B cell (primary cell): ENCODE measurements around the gene GNA14. TPM values are rescaled to one million over a fixed set of nuclear protein-coding genes. Genes with fewer than 3 reads are reported as not detected.

Experiments
- ATAC-seq: fragments of 200-7000 bp; cut with Tn5 transposase; one replicate; pipeline ENCODE4 v1.10.0; 2021; ENCODE audit warnings: low read depth, mild to moderate bottlenecking, moderate number of reproducible peaks, moderate library complexity
- CTCF ChIA-PET: fragments of 350-600 bp; sonication (Branson Sonifier 250); formaldehyde crosslinking; loops from one replicate; lab custom pipeline; 2021; ENCODE audit warnings: antibody characterized with exemption, inconsistent platforms; lab: Charles Lee
- POLR2A ChIA-PET: fragments of 350-600 bp; sonication (Branson Sonifier 250); formaldehyde crosslinking; loops from one replicate; lab custom pipeline; 2021; ENCODE audit warnings: antibody characterized with exemption; lab: Charles Lee
- DNase-seq: peaks from one replicate; pipeline ENCODE4 v3.0.0; 2013
- H2AFZ ChIP-seq: 2 replicates; pipeline ENCODE4 v1.6.1; 2012; ENCODE audit warnings: mild to moderate bottlenecking, low read depth, low read length; ENCODE audit not compliant: insufficient read depth, poor library complexity, severe bottlenecking
- H3K27ac ChIP-seq, 2 donors: 1 replicate in 1 of 2; 2 replicates in 1 of 2; pipeline ENCODE4 v1.5.1; 2012 to 2013; ENCODE audit warnings: low read length in 2 of 2, mild to moderate bottlenecking in 2 of 2, moderate library complexity in 1 of 2
- H3K27me3 ChIP-seq, 4 experiments: fragments of 200-600 bp in 1 of 4; sonication (generic) in 1 of 4; replicated peaks in 1 of 4; 1 replicate in 2 of 4; 2 replicates in 2 of 4; pipeline versions ENCODE4 v1.6.1 to v1.7.0; 2013 to 2016; ENCODE audit warnings: low read length in 3 of 4, mild to moderate bottlenecking in 2 of 4, mixed read lengths in 1 of 4, moderate library complexity in 1 of 4; ENCODE audit not compliant: insufficient read depth in 4 of 4, control insufficient read depth in 3 of 4; ENCODE audit errors: control extremely low read depth in 1 of 4
- H3K36me3 ChIP-seq, 2 experiments: replicated peaks in 1 of 2; 1 replicate in 1 of 2; 2 replicates in 1 of 2; pipeline versions ENCODE4 v1.6.1 to v1.7.1; 2013; ENCODE audit warnings: low read length in 1 of 2; ENCODE audit not compliant: insufficient read depth in 2 of 2, control insufficient read depth in 1 of 2; ENCODE audit errors: control extremely low read depth in 1 of 2, extremely low read depth in 1 of 2
- H3K4me1 ChIP-seq, 2 donors: fragments of 200-600 bp in 1 of 2; sonication (generic) in 1 of 2; 1 replicate in 1 of 2; 2 replicates in 1 of 2; pipeline versions ENCODE4 v1.5.1 to v1.6.1; 2013 to 2017; ENCODE audit warnings: low read length in 2 of 2; ENCODE audit not compliant: control insufficient read depth in 2 of 2, insufficient read depth in 2 of 2
- H3K4me2 ChIP-seq: replicated peaks from 2 replicates; pipeline ENCODE3; 2012; ENCODE audit warnings: mild to moderate bottlenecking, low read depth, low read length; ENCODE audit not compliant: poor library complexity, severe bottlenecking
- H3K4me3 ChIP-seq, 5 experiments: fragments of 200-600 bp in 1 of 5; sonication (generic) in 1 of 5; 1 replicate in 3 of 5; 2 replicates in 2 of 5; pipeline versions ENCODE4 v1.5.1 to v1.7.0; 2011 to 2016; ENCODE audit warnings: low read length in 4 of 5, mild to moderate bottlenecking in 4 of 5, low read depth in 2 of 5, control low read depth in 1 of 5, moderate library complexity in 1 of 5; ENCODE audit not compliant: insufficient read depth in 1 of 5; ENCODE audit errors: control extremely low read depth in 1 of 5, extremely low read depth in 1 of 5
- H3K79me2 ChIP-seq: fragments of 200-600 bp; sonication (generic); one replicate; pipeline ENCODE4 v1.6.0; 2016; ENCODE audit warnings: low read length; ENCODE audit not compliant: control insufficient read depth, insufficient read depth
- H3K9ac ChIP-seq: fragments of 200-600 bp; sonication (generic); 2 replicates; pipeline ENCODE4 v1.6.1; 2017; ENCODE audit warnings: mild to moderate bottlenecking, low read length, moderate library complexity
- H3K9me3 ChIP-seq, 3 donors: one replicate each; pipeline versions ENCODE4 v1.6.1 to v1.7.1; 2013; ENCODE audit warnings: low read length in 2 of 3; ENCODE audit not compliant: control insufficient read depth in 2 of 3, insufficient read depth in 1 of 3; ENCODE audit errors: control extremely low read depth in 1 of 3
- H4K20me1 ChIP-seq: 2 replicates; pipeline ENCODE4 v1.6.0; 2012; ENCODE audit warnings: mild to moderate bottlenecking, low read length; ENCODE audit not compliant: insufficient read depth, control insufficient read depth, poor library complexity, severe bottlenecking
- H3K27ac Mint-ChIP-seq: one replicate; pipeline ENCODE4 v1.8.0; 2021; ENCODE audit warnings: mixed read lengths
- H3K27me3 Mint-ChIP-seq: one replicate; pipeline ENCODE4 v1.8.0; 2021; ENCODE audit warnings: mixed read lengths
- H3K4me1 Mint-ChIP-seq: one replicate; pipeline ENCODE4 v1.8.0; 2021; ENCODE audit warnings: mixed read lengths
- H3K4me3 Mint-ChIP-seq: one replicate; pipeline ENCODE4 v1.8.0; 2021; ENCODE audit warnings: mixed read lengths
- H3K9me3 Mint-ChIP-seq: one replicate; pipeline ENCODE4 v1.8.0; 2022; ENCODE audit warnings: mixed read lengths; ENCODE audit not compliant: insufficient read depth
- EZH2 ChIP-seq: IDR thresholded peaks from 2 replicates; pipeline ENCODE4 v1.6.1; 2012; ENCODE audit warnings: borderline replicate concordance, low read depth, mild to moderate bottlenecking, moderate library complexity, low read length; ENCODE audit not compliant: insufficient read depth, poor library complexity, severe bottlenecking
- WGBS: methylation state at CpG from one replicate; pipeline ENCODE4 v1.1.5; 2013; ENCODE audit warnings: missing lambda C conversion rate; ENCODE audit not compliant: insufficient coverage; 5-methylcytosine and 5-hydroxymethylcytosine counted together
- intact Hi-C: fragments of 100-400 bp; cut with micrococcal nuclease; formaldehyde crosslinking; loops from one replicate; pipeline ENCODE4 v1.10.0; 2022
- polyA plus RNA-seq: library from polyadenylated mRNA; depleted of rRNA; stranded (reverse); fragments of >200 nt; gene quantifications from 2 replicates; pipeline ENCODE4 v1.2.3, GENCODE V29; 2012
- total RNA-seq, 2 donors: library from RNA; stranded (reverse); fragments of 120-200 nt in 1 of 2; gene quantifications; 1 replicate in 1 of 2; 2 replicates in 1 of 2; pipeline versions ENCODE4 v1.2.3 to v1.2.4, GENCODE V29; 2013 to 2022
- TF ChIP-seq, protein P1 (sequence below): fragments of 200-600 bp; IDR thresholded peaks from one replicate; pipeline ENCODE4 v1.8.0; 2022; ENCODE audit warnings: antibody characterized with exemption, mild to moderate bottlenecking

GNA14 gene
- total and polyA plus RNA-seq, 2 donors (not counting 1 experiment from before 2014, with no cell fraction given): not detected

DNA sequence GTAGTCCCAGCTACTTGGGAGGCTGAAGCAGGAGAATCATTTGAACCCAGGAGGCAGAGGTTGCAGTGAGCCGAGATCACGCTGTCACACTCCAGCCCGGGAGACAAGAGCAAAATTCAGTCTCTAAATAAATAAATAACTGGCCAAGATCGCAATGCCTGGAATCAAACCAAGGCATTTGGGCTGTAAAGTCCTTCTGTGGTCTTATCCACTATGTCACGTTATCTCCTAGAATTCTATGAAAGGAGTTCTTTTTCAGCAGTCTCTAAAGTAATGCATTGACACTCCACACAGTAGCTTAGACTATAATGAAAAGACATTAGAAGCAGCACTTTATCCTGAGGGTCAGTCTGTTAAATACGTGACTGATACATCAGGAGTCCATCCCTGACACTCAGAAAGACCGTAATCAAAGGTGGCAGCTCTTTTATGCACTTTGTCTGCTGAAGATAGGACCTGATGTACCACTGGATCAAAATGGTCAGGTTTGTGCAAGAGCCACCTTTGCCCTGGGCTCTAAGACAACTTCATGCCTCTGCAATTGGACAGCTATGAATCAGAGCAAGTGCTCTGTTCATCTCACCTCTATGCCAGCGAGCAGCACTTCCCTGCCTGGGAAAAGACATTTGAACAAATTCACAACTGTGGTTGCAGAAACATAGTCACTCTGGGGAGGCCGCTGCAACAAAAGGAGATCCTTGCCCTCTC lies 31.7 kb upstream of the GNA14 start:
- Histone ChIP-seq H3K36me3 (no peaks in the 10 kb centered on the region), H3K79me2 (no peaks in the 10 kb centered on the region), H3K9me3 (no peaks in the 10 kb centered on the region), H3K4me2 (no peak overlapping the region), H3K27me3 (no peaks in the 10 kb centered on the region), H3K27ac (no peak overlapping the region), H4K20me1 (no peaks in the 10 kb centered on the region), H3K4me3 (no peak overlapping the region), H2AFZ (no peak overlapping the region), H3K9ac (no peak overlapping the region), H3K4me1 (no peaks in the 10 kb centered on the region)
- ChIA-PET CTCF (no interaction called here), POLR2A (no interaction called here)
- Mint-ChIP-seq H3K9me3 (no peaks in the 10 kb centered on the region), H3K4me3 (no peak overlapping the region), H3K27me3 (no peaks in the 10 kb centered on the region), H3K27ac (no peak overlapping the region), H3K4me1 (no peaks in the 10 kb centered on the region)
- 86% methylated on average over 7 of the region's 9 CpGs for WGBS
- DNase-seq: no peak
- TF ChIP-seq, protein P1, sequence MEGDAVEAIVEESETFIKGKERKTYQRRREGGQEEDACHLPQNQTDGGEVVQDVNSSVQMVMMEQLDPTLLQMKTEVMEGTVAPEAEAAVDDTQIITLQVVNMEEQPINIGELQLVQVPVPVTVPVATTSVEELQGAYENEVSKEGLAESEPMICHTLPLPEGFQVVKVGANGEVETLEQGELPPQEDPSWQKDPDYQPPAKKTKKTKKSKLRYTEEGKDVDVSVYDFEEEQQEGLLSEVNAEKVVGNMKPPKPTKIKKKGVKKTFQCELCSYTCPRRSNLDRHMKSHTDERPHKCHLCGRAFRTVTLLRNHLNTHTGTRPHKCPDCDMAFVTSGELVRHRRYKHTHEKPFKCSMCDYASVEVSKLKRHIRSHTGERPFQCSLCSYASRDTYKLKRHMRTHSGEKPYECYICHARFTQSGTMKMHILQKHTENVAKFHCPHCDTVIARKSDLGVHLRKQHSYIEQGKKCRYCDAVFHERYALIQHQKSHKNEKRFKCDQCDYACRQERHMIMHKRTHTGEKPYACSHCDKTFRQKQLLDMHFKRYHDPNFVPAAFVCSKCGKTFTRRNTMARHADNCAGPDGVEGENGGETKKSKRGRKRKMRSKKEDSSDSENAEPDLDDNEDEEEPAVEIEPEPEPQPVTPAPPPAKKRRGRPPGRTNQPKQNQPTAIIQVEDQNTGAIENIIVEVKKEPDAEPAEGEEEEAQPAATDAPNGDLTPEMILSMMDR: no peak
- no peak for TF ChIP-seq EZH2
- intact Hi-C loops: no loop called here
- no peak for ATAC-seq

DNA sequence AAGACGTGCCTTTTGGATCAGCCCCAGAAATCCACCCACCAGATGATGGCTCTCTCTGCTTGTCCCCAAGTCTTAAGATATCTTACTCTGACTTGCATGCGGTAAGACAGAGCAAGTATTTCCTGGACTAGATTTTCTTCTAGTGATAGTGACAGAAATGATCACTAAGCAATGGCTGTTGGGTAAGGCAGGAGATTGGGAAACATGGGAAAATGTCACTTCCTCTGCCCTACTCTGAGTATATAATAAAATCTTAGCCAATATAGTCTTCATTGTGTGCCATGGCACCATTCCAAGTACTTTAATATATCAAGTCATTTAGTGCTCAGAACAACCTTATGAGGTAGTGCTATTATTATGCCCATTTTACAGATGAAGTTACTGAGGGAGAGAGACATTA lies 31.0 kb upstream of the GNA14 start:
- Histone ChIP-seq H3K36me3 (no peaks in the 10 kb centered on the region), H2AFZ (no peak overlapping the region), H3K9me3 (no peaks in the 10 kb centered on the region), H3K4me2 (no peak overlapping the region), H3K9ac (no peak overlapping the region), H3K79me2 (no peaks in the 10 kb centered on the region), H3K27me3 (no peaks in the 10 kb centered on the region), H3K4me1 (no peaks in the 10 kb centered on the region), H3K27ac (no peak overlapping the region), H4K20me1 (no peaks in the 10 kb centered on the region), H3K4me3 (no peak overlapping the region)
- ChIA-PET POLR2A (no interaction called here), CTCF (no interaction called here)
- DNase-seq (no peak), ATAC-seq (no peak)
- intact Hi-C loops: no loop called here
- no peaks in the 10 kb centered on the region for H3K4me1 Mint-ChIP-seq
- no peak overlapping the region for H3K4me3 Mint-ChIP-seq
- no CpG with 5 or more reads among the region's 2 CpGs for WGBS
- H3K27ac Mint-ChIP-seq: no peak overlapping the region
- H3K27me3 Mint-ChIP-seq: no peaks in the 10 kb centered on the region
- H3K9me3 Mint-ChIP-seq: no peaks in the 10 kb centered on the region
- TF ChIP-seq, protein P1: no peak
- TF ChIP-seq EZH2: no peak
